Calu3 (cell line): ENCODE measurements around the gene CNTN5. TPM values are rescaled to one million over a fixed set of nuclear protein-coding genes. Genes with fewer than 3 reads are reported as not detected.
"Not testable (repeated sequence)": the region's sequence is repeated elsewhere in the genome, so short reads cannot be mapped to it uniquely, and the experiment has no call there.

Source experiments
- BruUV-seq: library from RNA; stranded (reverse); fragments of 400-500 nt; replicated peaks from 2 replicates; lab custom pipeline; 2021; lab: Mats Ljungman, UMichigan
- CTCF ChIA-PET: fragments of 300-600 bp; sonication (Branson Sonifier 250); formaldehyde crosslinking; loops from one replicate; lab custom pipeline; 2022; ENCODE audit warnings: antibody characterized with exemption; lab: Charles Lee
- DNase-seq: peaks from one replicate; pipeline ENCODE4 v3.0.0; 2022
- H3K27ac Mint-ChIP-seq: one replicate; pipeline ENCODE4 v1.8.0; 2022; ENCODE audit warnings: mixed read lengths; ENCODE audit not compliant: unreplicated experiment
- H3K27me3 Mint-ChIP-seq: one replicate; pipeline ENCODE4 v1.8.0; 2022; ENCODE audit warnings: mixed read lengths; ENCODE audit not compliant: unreplicated experiment
- H3K36me3 Mint-ChIP-seq: one replicate; pipeline ENCODE4 v1.8.0; 2022; ENCODE audit warnings: mild to moderate bottlenecking, moderate library complexity, mixed read lengths; ENCODE audit not compliant: insufficient read depth, unreplicated experiment
- H3K4me1 Mint-ChIP-seq: one replicate; pipeline ENCODE4 v1.8.0; 2022; ENCODE audit warnings: mild to moderate bottlenecking, low read depth, mixed read lengths; ENCODE audit not compliant: unreplicated experiment
- H3K4me3 Mint-ChIP-seq: one replicate; pipeline ENCODE4 v1.8.0; 2022; ENCODE audit warnings: mild to moderate bottlenecking, low read depth, moderate library complexity, mixed read lengths; ENCODE audit not compliant: unreplicated experiment
- H3K9me3 Mint-ChIP-seq: one replicate; pipeline ENCODE4 v1.8.0; 2022; ENCODE audit warnings: low read depth, mixed read lengths; ENCODE audit not compliant: unreplicated experiment
- intact Hi-C: fragments of 100-400 bp; cut with micrococcal nuclease; formaldehyde crosslinking; loops from one replicate; pipeline ENCODE4 v1.10.0; 2022; ENCODE audit not compliant: unreplicated experiment
- total RNA-seq: library from RNA; stranded (reverse); gene quantifications from 2 replicates; pipeline ENCODE4 v1.2.3, GENCODE V29; 2022
- TF ChIP-seq, protein P1 (sequence below): fragments of 200-600 bp; IDR thresholded peaks from one replicate; pipeline ENCODE4 v1.8.0; 2022; ENCODE audit warnings: antibody characterized with exemption; ENCODE audit not compliant: unreplicated experiment

The CNTN5 gene
- total RNA-seq, 1 experiment from 2014 or later, result not detected

DNA sequence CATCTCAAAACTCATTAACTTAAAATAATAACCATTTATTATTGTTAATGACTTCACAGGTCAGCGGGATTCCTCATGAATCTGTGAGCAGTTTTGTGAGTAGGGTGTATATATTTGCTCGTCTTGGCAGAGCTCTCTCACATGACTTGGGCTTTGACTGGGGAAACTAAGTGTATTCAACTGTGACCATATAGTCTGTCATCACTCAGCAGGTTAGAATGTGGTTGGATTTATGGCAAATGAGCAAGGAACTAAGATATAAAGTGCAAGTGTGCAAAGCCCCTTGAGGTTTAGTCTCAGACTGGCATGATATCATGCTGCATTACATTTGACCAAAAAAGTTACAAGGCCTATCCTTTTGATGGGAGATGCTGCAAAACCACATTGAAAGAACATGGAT lies 254.8 kb downstream of the CNTN5 start:
- CTCF ChIA-PET, result no interaction called here
- Mint-ChIP-seq H3K4me1 (no peaks in the 10 kb centered on the region), H3K27me3 (no peaks in the 10 kb centered on the region), H3K4me3 (no peak overlapping the region), H3K36me3 (no peaks in the 10 kb centered on the region), H3K9me3 (no peaks in the 10 kb centered on the region), H3K27ac (no peak overlapping the region)
- DNase-seq, result no peak
- no TSS peak for BruUV-seq
- TF ChIP-seq, protein P1, sequence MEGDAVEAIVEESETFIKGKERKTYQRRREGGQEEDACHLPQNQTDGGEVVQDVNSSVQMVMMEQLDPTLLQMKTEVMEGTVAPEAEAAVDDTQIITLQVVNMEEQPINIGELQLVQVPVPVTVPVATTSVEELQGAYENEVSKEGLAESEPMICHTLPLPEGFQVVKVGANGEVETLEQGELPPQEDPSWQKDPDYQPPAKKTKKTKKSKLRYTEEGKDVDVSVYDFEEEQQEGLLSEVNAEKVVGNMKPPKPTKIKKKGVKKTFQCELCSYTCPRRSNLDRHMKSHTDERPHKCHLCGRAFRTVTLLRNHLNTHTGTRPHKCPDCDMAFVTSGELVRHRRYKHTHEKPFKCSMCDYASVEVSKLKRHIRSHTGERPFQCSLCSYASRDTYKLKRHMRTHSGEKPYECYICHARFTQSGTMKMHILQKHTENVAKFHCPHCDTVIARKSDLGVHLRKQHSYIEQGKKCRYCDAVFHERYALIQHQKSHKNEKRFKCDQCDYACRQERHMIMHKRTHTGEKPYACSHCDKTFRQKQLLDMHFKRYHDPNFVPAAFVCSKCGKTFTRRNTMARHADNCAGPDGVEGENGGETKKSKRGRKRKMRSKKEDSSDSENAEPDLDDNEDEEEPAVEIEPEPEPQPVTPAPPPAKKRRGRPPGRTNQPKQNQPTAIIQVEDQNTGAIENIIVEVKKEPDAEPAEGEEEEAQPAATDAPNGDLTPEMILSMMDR, result no peak
- intact Hi-C loops, result no loop called here

DNA sequence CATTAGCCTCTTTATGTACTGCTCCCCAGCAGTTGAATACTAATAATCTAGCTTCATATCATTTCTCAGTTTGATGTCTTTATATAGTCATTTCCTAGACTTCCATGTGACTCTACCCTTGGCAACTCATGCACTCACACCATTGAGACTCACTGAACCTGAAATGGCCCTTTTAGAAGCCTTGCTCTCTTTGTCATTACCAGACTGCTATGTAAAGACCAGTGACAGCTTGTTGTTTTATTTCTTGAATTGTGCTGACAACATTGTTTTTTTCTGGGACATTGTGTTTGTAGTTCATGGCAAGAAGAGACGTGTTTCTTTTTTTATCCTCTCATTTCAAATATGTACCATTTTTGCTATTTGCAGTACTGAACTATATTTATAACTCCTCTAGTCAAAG lies 256.5 kb downstream of the CNTN5 start:
- TF ChIP-seq, protein P1, result no peak
- intact Hi-C loops, result no loop called here
- CTCF ChIA-PET, result no interaction called here
- no peak for DNase-seq
- Mint-ChIP-seq H3K27ac (no peak overlapping the region), H3K9me3 (no peaks in the 10 kb centered on the region), H3K4me1 (no peaks in the 10 kb centered on the region), H3K4me3 (no peak overlapping the region), H3K36me3 (no peaks in the 10 kb centered on the region), H3K27me3 (no peaks in the 10 kb centered on the region)
- no TSS peak for BruUV-seq

DNA sequence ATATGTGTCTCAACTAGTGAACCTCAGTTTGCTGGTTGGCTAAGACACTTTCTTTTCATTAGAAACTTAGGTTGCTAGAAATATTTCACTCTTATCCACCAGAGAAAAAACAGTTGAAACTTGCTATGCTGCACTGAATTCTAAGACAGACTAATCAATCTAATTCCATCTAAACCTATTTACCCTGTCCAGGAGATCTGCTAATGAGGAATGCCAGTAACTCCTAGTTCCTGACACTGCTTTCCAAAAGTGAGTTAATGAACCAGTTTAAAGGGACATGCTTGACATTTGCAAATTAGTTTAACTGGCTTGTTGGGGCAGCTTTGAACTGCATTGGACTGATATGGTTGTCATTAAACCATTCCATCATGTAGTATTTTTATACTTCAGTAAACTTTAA lies 258.5 kb downstream of the CNTN5 start:
- H3K9me3 Mint-ChIP-seq, result no peaks in the 10 kb centered on the region

DNA sequence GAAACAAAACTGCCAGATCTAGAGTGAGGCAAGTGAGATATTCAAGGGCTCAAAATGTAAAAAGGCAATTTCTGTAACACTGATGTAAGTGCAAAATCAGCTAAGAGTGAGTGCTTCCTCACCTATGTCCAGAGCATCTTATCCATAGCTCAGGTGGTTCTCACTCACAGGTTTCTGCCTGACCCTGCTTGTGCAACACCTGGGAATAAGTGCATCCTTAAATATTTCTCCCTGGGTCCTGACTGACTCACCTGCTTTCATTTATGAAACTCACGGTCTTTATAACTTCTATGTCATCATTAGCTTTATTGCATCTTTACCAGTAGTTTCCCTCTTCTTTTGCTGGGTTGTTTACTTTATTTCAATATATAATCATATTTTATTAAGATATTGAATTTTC lies 260.6 kb downstream of the CNTN5 start:
- intact Hi-C loops, result no loop called here
- Mint-ChIP-seq H3K27ac (no peak overlapping the region), H3K36me3 (no peaks in the 10 kb centered on the region), H3K4me3 (no peak overlapping the region), H3K9me3 (no peaks in the 10 kb centered on the region), H3K4me1 (no peaks in the 10 kb centered on the region), H3K27me3 (no peaks in the 10 kb centered on the region)
- CTCF ChIA-PET, result no interaction called here
- DNase-seq, result no peak
- BruUV-seq, result no TSS peak
- TF ChIP-seq, protein P1, result no peak

More for the DNA sequence above, 258.5 kb downstream of the CNTN5 start:
- no peak for DNase-seq
- Mint-ChIP-seq H3K36me3 (no peaks in the 10 kb centered on the region), H3K27ac (no peak overlapping the region), H3K4me3 (no peak overlapping the region), H3K4me1 (no peaks in the 10 kb centered on the region), H3K27me3 (no peaks in the 10 kb centered on the region)
- BruUV-seq, result no TSS peak
- CTCF ChIA-PET, result no interaction called here
- intact Hi-C loops, result no loop called here
- TF ChIP-seq, protein P1, result no peak

DNA sequence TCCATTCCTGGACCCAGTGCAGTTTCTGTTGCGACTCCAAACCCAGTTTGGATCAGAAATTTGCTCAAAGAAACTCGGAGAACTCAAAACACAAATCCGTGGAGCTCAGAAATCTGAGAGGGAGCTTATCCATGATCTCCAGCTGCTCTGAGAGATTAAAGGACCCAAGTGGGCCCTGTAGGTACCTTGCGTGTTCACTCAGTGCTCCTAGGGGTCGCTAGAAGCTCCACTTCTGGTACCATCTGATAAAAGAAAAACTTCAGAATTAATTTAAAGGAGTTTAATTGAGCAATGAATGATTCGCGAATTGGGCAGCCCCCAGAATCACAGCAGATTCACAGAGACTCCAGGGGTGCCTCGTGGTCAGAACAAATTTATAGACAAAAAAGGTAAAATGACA lies 277.2 kb downstream of the CNTN5 start:
- H3K9me3 Mint-ChIP-seq, H3K27ac Mint-ChIP-seq, intact Hi-C loops, H3K4me1 Mint-ChIP-seq, H3K36me3 Mint-ChIP-seq, CTCF ChIA-PET, DNase-seq, BruUV-seq, H3K27me3 Mint-ChIP-seq, H3K4me3 Mint-ChIP-seq: not testable (repeated sequence)
